Measurements from ENCODE around the gene AGAP2.
"Not testable (repeated sequence)": the region's sequence is repeated elsewhere in the genome, so short reads cannot be mapped to it uniquely, and the experiment has no call there.

AGAP2 gene

DNA sequence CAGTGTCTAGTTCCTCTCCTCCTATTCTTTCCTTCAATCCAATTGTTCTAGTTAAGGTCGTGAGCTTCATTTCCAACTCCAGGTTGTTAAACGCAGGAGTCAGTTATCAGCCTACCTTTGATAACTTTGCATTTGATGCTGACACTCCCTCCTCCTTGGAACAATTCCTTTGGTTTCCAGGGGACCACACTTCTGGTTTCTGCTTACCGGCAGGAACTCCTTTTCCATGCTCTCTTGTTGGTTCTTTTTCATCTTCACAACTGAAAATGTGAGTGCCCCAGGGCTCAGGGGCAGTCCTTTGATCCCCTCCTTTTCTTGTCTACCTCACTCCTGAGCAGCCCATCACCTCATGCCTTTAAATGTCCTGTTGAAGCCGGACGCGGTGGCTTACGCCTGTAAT lies 38.8 kb upstream of the AGAP2 start:
- TF ChIP-seq, protein P1, sequence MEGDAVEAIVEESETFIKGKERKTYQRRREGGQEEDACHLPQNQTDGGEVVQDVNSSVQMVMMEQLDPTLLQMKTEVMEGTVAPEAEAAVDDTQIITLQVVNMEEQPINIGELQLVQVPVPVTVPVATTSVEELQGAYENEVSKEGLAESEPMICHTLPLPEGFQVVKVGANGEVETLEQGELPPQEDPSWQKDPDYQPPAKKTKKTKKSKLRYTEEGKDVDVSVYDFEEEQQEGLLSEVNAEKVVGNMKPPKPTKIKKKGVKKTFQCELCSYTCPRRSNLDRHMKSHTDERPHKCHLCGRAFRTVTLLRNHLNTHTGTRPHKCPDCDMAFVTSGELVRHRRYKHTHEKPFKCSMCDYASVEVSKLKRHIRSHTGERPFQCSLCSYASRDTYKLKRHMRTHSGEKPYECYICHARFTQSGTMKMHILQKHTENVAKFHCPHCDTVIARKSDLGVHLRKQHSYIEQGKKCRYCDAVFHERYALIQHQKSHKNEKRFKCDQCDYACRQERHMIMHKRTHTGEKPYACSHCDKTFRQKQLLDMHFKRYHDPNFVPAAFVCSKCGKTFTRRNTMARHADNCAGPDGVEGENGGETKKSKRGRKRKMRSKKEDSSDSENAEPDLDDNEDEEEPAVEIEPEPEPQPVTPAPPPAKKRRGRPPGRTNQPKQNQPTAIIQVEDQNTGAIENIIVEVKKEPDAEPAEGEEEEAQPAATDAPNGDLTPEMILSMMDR (IDR thresholded peaks at IDR 0.05; ENCODE audit: unreplicated experiment in 3 of 3): no peak
- Mint-ChIP-seq H3K9me3 (no peaks in the 10 kb centered on the region), H3K27ac (no peak overlapping the region), H3K36me3 (ENCODE audit: low read depth) (peaks cover 10% of the 10 kb centered on the region), H3K4me3 (peak overlapping the region in 1 of 3 experiments; percentile 17), H3K4me1 (peaks cover 10% of the 10 kb centered on the region), H3K27me3 (ENCODE audit: low read depth) (no peaks in the 10 kb centered on the region)

DNA sequence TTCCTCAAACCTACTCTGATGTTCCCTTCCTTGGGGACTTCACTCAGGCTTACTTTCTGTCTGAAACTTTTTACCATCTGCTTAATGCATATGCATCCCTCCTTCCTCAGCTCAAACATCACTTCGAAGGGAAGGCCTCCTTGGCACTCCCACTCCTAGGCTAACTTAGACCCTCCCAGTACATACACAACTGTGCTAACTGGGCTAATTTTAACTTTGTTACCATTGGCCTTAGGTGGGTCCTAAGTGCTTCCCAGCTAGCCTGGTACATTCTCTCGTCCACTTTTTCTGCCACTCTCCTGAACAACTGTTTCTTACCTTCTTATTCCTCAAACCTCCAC lies 37.7 kb upstream of the AGAP2 start:
- Mint-ChIP-seq H3K9me3 (no peaks in the 10 kb centered on the region), H3K4me3 (peak overlapping the region; percentile 5 to 63 (median 53)), H3K36me3 (ENCODE audit: low read depth) (peaks cover 10% of the 10 kb centered on the region), H3K27ac (no peak overlapping the region), H3K27me3 (ENCODE audit: low read depth) (no peaks in the 10 kb centered on the region), H3K4me1 (peaks cover 16% of the 10 kb centered on the region)
- TF ChIP-seq, protein P1 (IDR thresholded peaks at IDR 0.05; ENCODE audit: unreplicated experiment in 3 of 3): no peak

DNA sequence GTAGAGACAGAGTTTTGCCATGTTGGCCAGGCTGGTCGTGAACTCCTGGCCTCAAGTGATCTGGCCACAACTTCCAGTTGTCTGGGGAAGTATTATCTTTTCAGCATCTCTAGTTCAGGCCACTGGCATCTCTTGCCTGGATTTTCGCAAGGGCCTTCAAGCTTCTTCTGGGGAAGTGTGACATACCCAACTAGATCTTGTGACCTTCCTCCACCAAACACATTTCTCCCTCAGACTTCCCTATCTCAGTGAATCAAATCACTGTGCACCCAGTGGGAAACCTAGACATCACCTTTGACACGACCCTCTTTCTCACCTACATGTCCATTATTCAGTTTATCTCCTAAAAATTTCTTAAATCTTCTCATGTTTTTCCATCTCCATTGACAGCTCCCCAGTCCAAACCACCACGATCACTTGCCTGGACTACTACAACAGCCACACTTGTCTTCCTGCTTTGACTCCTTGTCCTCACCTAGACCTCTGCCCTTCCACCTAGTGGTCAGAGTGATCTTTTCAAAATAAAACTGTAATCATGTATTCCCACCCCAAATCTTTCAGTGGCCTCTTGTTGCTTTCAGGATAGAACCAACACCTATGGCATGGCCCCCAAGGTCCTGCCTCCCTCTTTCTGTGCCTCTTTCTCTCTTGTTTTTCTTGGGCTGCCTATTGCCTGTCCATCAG lies 37.2 kb upstream of the AGAP2 start:
- Mint-ChIP-seq H3K27ac (no peak overlapping the region), H3K9me3 (no peaks in the 10 kb centered on the region), H3K4me3 (peak overlapping the region; percentile 5 to 63 (median 53)), H3K4me1 (peaks cover 16% of the 10 kb centered on the region), H3K36me3 (ENCODE audit: low read depth) (peaks cover 10% of the 10 kb centered on the region), H3K27me3 (ENCODE audit: low read depth) (no peaks in the 10 kb centered on the region)
- TF ChIP-seq, protein P1 (IDR thresholded peaks at IDR 0.05; ENCODE audit: unreplicated experiment in 3 of 3): no peak

DNA sequence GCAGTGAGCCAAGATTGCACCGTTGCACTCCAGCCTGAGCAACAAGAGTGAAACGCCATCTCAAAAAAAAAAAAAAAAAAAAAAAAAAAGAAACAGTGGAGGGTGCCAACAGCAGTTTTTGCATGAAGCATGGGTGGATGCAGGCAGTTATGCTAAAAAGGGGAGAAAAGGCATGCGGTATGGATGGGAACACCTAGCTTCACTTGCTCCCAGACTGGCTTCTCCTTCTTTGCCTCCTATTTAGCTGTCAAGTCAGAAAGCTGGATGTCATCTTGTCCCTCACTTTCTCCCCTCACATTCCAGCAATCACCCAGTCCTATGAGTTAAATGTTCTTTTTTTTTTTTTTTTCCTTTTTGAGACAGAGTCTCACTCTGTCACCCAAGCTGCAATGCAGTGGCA lies 36.5 kb upstream of the AGAP2 start:
- H3K36me3 Mint-ChIP-seq (ENCODE audit: low read depth): peaks cover 15% of the 10 kb centered on the region
- TF ChIP-seq, protein P1 (IDR thresholded peaks at IDR 0.05; ENCODE audit: unreplicated experiment in 3 of 3): no peak
- peaks cover 22% of the 10 kb centered on the region for H3K4me1 Mint-ChIP-seq
- no peak overlapping the region for H3K27ac Mint-ChIP-seq
- no peaks in the 10 kb centered on the region for H3K9me3 Mint-ChIP-seq
- H3K27me3 Mint-ChIP-seq (ENCODE audit: low read depth): peaks cover 3% of the 10 kb centered on the region
- peak overlapping the region; percentile 5 to 63 (median 53) for H3K4me3 Mint-ChIP-seq

DNA sequence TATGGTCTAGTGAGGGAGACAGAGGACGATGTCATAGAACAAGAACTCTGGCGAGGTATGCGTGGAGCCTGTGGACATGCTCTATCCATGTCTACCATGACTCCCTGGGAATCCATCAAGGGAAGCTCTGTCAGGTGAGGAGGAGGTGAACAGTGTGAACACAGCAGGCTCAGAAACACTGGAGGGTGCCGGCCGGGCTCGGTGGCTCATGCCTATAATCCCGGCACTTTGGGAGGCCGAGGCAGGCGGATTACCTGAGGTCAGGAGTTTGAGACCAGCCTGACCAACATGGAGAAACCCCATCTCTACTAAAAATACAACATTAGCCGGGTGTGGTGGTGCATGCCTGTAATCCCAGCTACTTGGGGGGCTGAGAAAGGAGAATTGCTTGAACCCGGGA lies 36.1 kb upstream of the AGAP2 start:
- H3K4me1 Mint-ChIP-seq: peaks cover 25% of the 10 kb centered on the region
- peak overlapping the region; percentile 15 to 49 (median 28) for H3K4me3 Mint-ChIP-seq

DNA sequence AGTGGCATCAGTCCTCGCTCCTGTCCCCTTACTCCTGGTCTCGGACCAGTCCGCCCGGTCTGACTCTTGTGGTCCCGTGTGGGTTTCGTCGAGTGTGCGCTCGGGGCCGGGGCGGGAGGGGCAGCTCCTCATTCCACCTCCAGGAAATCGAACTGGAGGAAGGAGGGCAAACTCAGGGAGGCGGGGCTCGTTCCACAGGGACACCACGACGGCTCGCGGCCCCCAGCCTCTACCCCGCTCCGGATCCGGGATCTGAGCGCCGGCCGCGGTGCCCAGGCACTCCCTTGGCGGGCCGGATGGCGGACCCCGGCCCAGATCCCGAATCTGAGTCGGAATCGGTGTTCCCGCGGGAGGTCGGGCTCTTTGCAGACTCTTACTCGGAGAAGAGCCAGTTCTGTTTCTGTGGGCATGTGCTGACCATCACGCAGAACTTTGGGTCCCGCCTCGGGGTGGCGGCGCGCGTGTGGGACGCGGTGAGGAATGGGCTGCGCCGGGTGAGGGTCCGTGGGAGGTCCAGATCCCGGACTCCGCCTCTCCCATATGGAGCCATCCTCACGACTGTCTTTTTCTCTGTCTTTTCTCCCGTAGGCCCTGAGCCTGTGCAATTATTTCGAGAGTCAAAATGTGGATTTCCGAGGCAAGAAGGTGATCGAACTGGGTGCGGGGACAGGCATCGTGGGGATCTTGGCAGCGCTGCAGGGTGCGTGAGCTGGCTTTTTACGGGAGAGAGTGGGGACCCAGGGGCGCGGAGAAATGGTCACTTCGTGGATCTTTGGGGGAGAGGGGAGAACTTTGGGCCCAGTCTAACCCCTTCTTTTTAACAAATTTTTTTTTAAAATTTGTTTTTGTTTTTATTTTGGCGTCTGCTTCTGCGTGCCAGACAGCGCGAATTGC lies 34.1 kb upstream of the AGAP2 start, which contains the start of gene EEF1AKMT3:
Gene EEF1AKMT3 (plus strand): TSS at position 186 of the 894 bp plus-strand sequence. CDS start 111 bp downstream, at position 297.
- Mint-ChIP-seq H3K27ac (peak within 1 kb of the TSS; percentile 92 to 97 (median 93)), H3K4me1 (peaks cover 25% of the 10 kb centered on the region), H3K36me3 (ENCODE audit: low read depth) (peaks cover 28% of the 10 kb centered on the region), H3K9me3 (no peaks in the 10 kb centered on the region), H3K4me3 (peak within 1 kb of the TSS; percentile 89 to 97 (median 97)), H3K27me3 (ENCODE audit: low read depth) (peaks cover 19% of the 10 kb centered on the region)
- TF ChIP-seq, protein P1 (IDR thresholded peaks at IDR 0.05; ENCODE audit: unreplicated experiment in 3 of 3): no peak

More for the DNA sequence above, 36.1 kb upstream of the AGAP2 start:
- H3K27me3 Mint-ChIP-seq (ENCODE audit: low read depth); H3K9me3 Mint-ChIP-seq; H3K27ac Mint-ChIP-seq: not testable (repeated sequence)
- peaks cover 19% of the 10 kb centered on the region for H3K36me3 Mint-ChIP-seq (ENCODE audit: low read depth)
